PC-3 (cell line): ENCODE measurements around the gene LAMA5. TPM values are rescaled to one million over a fixed set of nuclear protein-coding genes. Genes with fewer than 3 reads are reported as not detected.
A peak's percentile ranks its signal among the peaks of the same experiment; 100 is the strongest.

Experiments used
- ATAC-seq: fragments of 200-7000 bp; cut with Tn5 transposase; 2 replicates; pipeline ENCODE4 v1.9.1; 2020; ENCODE audit warnings: mild to moderate bottlenecking, moderate library complexity
- BruUV-seq: library from RNA; stranded (reverse); fragments of 400-500 nt; replicated peaks from 2 replicates; lab custom pipeline; 2021; lab: Mats Ljungman, UMichigan
- CTCF ChIA-PET: fragments of 300-600 bp; sonication (Branson Sonifier 250); formaldehyde crosslinking; loops from one replicate; lab custom pipeline; 2022; ENCODE audit warnings: antibody characterized with exemption; lab: Charles Lee
- POLR2A ChIA-PET: fragments of 300-600 bp; sonication (Branson Sonifier 250); formaldehyde crosslinking; loops from one replicate; lab custom pipeline; 2022; ENCODE audit warnings: antibody characterized with exemption; ENCODE audit not compliant: unreplicated experiment; lab: Charles Lee
- DNase-seq: peaks from one replicate; pipeline ENCODE4 v3.0.0-alpha.2; 2015
- H2AFZ ChIP-seq: fragments of 300-600 bp; sonication (generic); 2 replicates; pipeline ENCODE4 v1.6.0; 2016; ENCODE audit warnings: antibody characterized with exemption, low read length
- H3F3A ChIP-seq: fragments of 300-600 bp; sonication (generic); one replicate; pipeline ENCODE4 v1.6.0; 2017; ENCODE audit warnings: antibody characterized with exemption, low read length, control low read depth, mild to moderate bottlenecking; ENCODE audit not compliant: unreplicated experiment
- H3K27ac ChIP-seq: fragments of 300-600 bp; sonication (generic); 2 replicates; pipeline ENCODE4 v1.5.1; 2016; ENCODE audit warnings: mild to moderate bottlenecking, low read length
- H3K27me3 ChIP-seq: fragments of 300-600 bp; sonication (generic); 2 replicates; pipeline ENCODE4 v1.6.1; 2016; ENCODE audit warnings: low read length, mixed read lengths
- H3K36me3 ChIP-seq: fragments of 300-600 bp; sonication (generic); 2 replicates; pipeline ENCODE4 v1.6.1; 2016; ENCODE audit warnings: low read depth, mixed run types, low read length, mixed read lengths
- H3K4me1 ChIP-seq: fragments of 300-600 bp; sonication (generic); 2 replicates; pipeline ENCODE4 v1.5.1; 2016; ENCODE audit warnings: low read length; ENCODE audit not compliant: insufficient read depth
- H3K4me2 ChIP-seq: fragments of 300-600 bp; sonication (generic); 2 replicates; pipeline ENCODE4 v1.6.0; 2016; ENCODE audit warnings: low read length
- H3K4me3 ChIP-seq: fragments of 300-600 bp; sonication (generic); 2 replicates; pipeline ENCODE4 v1.5.1; 2016; ENCODE audit warnings: mild to moderate bottlenecking, low read length, mixed read lengths
- H3K79me2 ChIP-seq: fragments of 300-600 bp; sonication (generic); 2 replicates; pipeline ENCODE4 v1.6.1; 2017; ENCODE audit warnings: low read length, mixed read lengths
- H3K9ac ChIP-seq: fragments of 300-600 bp; sonication (generic); 2 replicates; pipeline ENCODE4 v1.6.0; 2016; ENCODE audit warnings: mild to moderate bottlenecking, low read length
- H3K9me2 ChIP-seq: fragments of 300-600 bp; sonication (generic); replicated peaks from 2 replicates; pipeline ENCODE4 v1.6.1; 2016; ENCODE audit warnings: mixed run types, low read length, mixed read lengths
- H3K9me3 ChIP-seq: fragments of 300-600 bp; sonication (generic); 2 replicates; pipeline ENCODE4 v1.6.1; 2016; ENCODE audit warnings: low read length, mixed read lengths
- H4K20me1 ChIP-seq: fragments of 300-600 bp; sonication (generic); 2 replicates; pipeline ENCODE4 v1.6.1; 2016; ENCODE audit warnings: low read length, mixed read lengths
- EZH2 ChIP-seq: fragments of 300-600 bp; sonication (generic); IDR thresholded peaks from one replicate; pipeline ENCODE4 v1.6.1; 2017; ENCODE audit warnings: antibody characterized with exemption, mild to moderate bottlenecking, low read length; ENCODE audit not compliant: unreplicated experiment
- EZH2phosphoT487 ChIP-seq: fragments of 300-600 bp; sonication (generic); IDR thresholded peaks from 2 replicates; pipeline ENCODE4 v1.6.1; 2018; ENCODE audit warnings: mild to moderate bottlenecking, antibody characterized with exemption, low read length, borderline replicate concordance
- intact Hi-C: fragments of 100-400 bp; cut with micrococcal nuclease; formaldehyde crosslinking; loops from 2 replicates; pipeline ENCODE4 v1.9.0; 2023
- total RNA-seq: library from RNA; depleted of rRNA; stranded (reverse); fragments of >200 nt; gene quantifications from 2 replicates; pipeline ENCODE4 v1.2.3, GENCODE V29; 2014
- TF ChIP-seq, protein P1 (sequence below): fragments of 300-600 bp; sonication (generic); conservative IDR thresholded peaks from 2 replicates; pipeline ENCODE4 v1.5.1; 2017; ENCODE audit warnings: antibody characterized with exemption, low read depth, mild to moderate bottlenecking, low read length

Gene LAMA5
- total RNA-seq, 1 experiment from 2014 or later = 196 TPM

DNA sequence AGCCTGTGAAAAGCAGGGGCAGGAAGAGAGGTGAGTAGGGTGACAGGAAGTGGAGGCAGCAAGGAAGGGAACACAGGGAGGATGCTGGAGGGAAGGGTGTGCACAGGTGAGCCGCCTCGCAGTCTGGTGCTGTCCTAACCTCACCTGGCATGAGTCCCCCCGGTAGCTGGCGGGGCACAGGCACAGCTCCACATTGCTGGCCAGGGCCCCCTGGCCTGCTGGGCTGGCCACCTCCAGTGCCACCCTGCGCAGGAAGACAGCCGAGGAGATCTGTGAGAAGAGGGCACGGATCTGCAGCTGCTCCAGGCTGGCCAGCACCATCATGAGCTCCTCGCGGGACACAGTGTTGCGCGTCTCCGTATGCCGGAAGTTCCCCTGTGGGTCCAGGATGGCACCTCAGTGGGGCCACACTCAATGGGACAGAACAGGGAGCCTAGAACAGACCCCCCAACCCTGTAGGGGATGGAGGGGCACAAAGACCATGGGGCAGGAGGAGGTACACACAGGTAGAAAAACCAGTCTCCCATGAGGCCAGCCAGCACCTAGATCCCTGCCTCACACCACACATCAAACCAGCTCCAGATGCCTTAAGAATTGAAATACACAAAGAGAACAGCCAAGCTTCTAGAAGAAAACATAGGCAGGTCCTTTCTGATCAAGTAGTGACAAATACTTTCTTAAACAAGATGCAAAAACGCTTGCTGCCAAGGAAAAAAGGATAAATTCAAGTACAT is 41.8 kb downstream of the LAMA5 start:
- peaks cover 6% of the 10 kb centered on the region; the same call in 1 of the 2 replicates for H4K20me1 ChIP-seq
- H3K9me3 ChIP-seq = no peaks in the 10 kb centered on the region
- no peaks in the 10 kb centered on the region for H3K9me2 ChIP-seq
- no peak overlapping the region for H3K27ac ChIP-seq
- H3K79me2 ChIP-seq = no peaks in the 10 kb centered on the region
- intact Hi-C loops = no loop called here
- H3K9ac ChIP-seq = no peak overlapping the region
- peaks cover 79% of the 10 kb centered on the region for H3K36me3 ChIP-seq
- DNase-seq (no peak), ATAC-seq (no peak)
- no peak overlapping the region for H3K4me2 ChIP-seq
- no peak overlapping the region for H3K4me3 ChIP-seq
- peaks cover 6% of the 10 kb centered on the region for H3F3A ChIP-seq
- H3K4me1 ChIP-seq = no peaks in the 10 kb centered on the region
- H2AFZ ChIP-seq = no peak overlapping the region
- no peak for TF ChIP-seq EZH2phosphoT487
- TF ChIP-seq, protein P1, sequence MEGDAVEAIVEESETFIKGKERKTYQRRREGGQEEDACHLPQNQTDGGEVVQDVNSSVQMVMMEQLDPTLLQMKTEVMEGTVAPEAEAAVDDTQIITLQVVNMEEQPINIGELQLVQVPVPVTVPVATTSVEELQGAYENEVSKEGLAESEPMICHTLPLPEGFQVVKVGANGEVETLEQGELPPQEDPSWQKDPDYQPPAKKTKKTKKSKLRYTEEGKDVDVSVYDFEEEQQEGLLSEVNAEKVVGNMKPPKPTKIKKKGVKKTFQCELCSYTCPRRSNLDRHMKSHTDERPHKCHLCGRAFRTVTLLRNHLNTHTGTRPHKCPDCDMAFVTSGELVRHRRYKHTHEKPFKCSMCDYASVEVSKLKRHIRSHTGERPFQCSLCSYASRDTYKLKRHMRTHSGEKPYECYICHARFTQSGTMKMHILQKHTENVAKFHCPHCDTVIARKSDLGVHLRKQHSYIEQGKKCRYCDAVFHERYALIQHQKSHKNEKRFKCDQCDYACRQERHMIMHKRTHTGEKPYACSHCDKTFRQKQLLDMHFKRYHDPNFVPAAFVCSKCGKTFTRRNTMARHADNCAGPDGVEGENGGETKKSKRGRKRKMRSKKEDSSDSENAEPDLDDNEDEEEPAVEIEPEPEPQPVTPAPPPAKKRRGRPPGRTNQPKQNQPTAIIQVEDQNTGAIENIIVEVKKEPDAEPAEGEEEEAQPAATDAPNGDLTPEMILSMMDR = no peak
- TF ChIP-seq EZH2 = no peak
- H3K27me3 ChIP-seq = no peaks in the 10 kb centered on the region
- ChIA-PET POLR2A (no interaction called here), CTCF (no interaction called here)
- BruUV-seq = no TSS peak

- Histone ChIP-seq H3K27me3 (no peaks in the 10 kb centered on the region), H3K4me3 (no peak overlapping the region), H3K4me1 (no peaks in the 10 kb centered on the region), H3K27ac (no peak overlapping the region), H3K4me2 (no peak overlapping the region), H3F3A (peaks cover 6% of the 10 kb centered on the region), H3K9me3 (no peaks in the 10 kb centered on the region), H3K9ac (no peak overlapping the region), H4K20me1 (peaks cover 11% of the 10 kb centered on the region; the same call in 1 of the 2 replicates), H2AFZ (no peak overlapping the region), H3K36me3 (peaks cover 76% of the 10 kb centered on the region), H3K79me2 (no peaks in the 10 kb centered on the region), H3K9me2 (no peaks in the 10 kb centered on the region)
- POLR2A ChIA-PET = no interaction called here
- BruUV-seq = TSS peak; percentile 35
- intact Hi-C loops = no loop called here
- CTCF ChIA-PET = no interaction called here
- no peak for ATAC-seq
- TF ChIP-seq EZH2phosphoT487 (no peak), EZH2 (no peak)
- TF ChIP-seq, protein P1 = no peak
- DNase-seq = no peak
These were observed 42.9 kb downstream of the LAMA5 start for GRCh38 chr20:62323980-62324906.
